Posterior vena cava (tissue), 2 donors: ENCODE results near the gene FHAD1. TPM values are rescaled to one million over a fixed set of nuclear protein-coding genes. Genes with fewer than 3 reads are reported as not detected.
A peak's percentile ranks its signal among the peaks of the same experiment; 100 is the strongest.

ENCODE experiments used
- DNase-seq: peaks from one replicate; pipeline ENCODE4 v3.0.0-alpha.2; 2020; ENCODE audit warnings: low spot score
- intact Hi-C, 2 donors: fragments of 100-400 bp; cut with DNase I; formaldehyde crosslinking; loops; one replicate each; pipeline versions ENCODE4 v1.14.1 to v1.14.2; 2022 to 2023
- total RNA-seq, 2 donors: library from RNA; stranded (reverse); fragmentation: NEBNext Ultra II Directional; extraction: Animal tissue kit (Norgen Biotek cat#: 25700); gene quantifications; one replicate each; pipeline ENCODE4 v1.2.1, GENCODE V29; 2021
- donor health status: DM: yes; HTN: yes; CAD: no.
- donor health status: DM: yes; HTN: yes; CAD: no.

FHAD1 gene
- total RNA-seq, 2 donors from 2014 or later, result 0.43 TPM; not detected in 1

DNA sequence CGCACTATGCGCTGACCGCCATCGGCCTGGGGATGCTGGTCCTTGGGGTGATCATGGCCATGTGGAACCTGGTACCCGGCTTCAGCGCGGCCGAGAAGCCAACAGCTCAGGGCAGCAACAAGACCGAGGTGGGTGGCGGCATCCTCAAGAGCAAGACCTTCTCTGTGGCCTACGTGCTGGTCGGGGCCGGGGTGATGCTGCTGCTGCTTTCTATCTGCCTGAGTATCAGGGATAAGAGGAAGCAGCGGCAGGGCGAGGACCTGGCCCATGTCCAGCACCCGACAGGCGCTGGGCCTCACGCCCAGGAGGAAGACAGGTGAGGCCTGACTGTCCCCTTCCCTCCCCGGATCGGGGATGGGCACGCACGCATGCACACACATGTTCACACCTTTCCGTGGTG, 31.9 kb upstream of the FHAD1 start:
- DNase-seq, result peak; percentile 83
- intact Hi-C loops, result no loop called here

DNA sequence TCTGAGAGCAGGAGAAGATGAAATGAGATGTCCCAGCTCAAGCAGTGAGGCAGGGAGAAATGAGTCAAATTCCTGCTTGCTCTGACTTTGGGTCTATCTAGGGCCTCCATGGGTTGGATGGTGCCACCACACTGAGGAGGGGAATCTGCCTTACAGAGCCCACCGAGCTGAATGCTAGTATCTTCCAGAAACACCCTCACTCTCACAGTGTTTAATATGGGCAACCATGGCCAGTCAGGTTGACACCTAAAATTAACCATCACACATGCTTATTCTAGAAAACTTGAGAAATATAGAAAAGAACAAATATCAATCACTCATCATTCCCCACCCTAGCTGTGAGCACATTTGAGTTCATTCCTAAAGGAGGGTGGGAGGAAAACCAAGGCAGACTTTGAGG, 29.4 kb upstream of the FHAD1 start:
- intact Hi-C loops, result no loop called here

DNA sequence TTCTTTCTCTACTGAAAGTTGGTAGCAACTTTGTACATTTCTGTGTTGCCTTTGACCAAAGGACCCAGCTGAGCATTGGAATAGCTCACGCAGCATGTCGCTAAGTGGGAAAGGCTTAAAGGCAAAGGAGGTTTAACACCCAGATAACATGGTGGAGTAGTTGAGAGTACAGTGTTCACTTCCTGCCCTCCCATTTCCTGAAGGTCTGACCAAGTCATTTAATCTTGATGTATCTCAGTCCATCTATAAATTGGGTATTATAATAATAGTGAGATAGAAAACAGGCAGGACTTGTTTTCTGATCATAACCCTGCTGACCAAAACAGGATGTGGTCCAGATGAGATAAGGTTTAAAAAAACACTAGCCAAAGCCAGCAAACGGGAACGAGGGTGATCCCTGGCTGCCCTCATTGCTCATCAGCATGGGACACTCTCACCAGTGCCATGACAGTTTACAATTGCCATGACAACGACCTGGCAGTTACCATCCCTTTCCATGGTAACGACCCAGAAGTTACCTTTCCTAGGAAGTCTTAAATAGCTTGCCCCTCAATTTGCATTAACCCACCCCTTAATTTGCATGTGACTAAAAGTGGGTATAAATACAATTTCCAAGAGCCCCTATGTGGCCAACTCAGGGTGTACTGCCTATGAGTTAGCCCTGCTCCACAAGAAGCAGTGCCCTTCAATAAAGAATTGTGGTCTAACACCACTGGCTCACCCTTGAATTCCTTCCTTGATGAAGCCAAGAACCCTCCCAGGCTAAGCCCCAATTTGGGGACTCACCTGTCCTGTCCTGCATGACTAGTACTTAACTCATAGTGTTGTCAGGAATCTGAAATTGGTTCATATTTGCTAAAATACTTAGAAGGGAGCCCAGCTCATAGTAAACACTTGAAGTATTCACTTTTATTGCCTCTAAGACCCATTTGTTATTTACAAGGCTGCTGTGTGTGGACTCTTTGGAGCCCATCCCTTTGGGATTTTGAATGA, 28.4 kb upstream of the FHAD1 start:
- intact Hi-C loops, result no loop called here
- DNase-seq, result peak; percentile 80

More for the DNA sequence above, 29.4 kb upstream of the FHAD1 start:
- DNase-seq, result no peak

DNA sequence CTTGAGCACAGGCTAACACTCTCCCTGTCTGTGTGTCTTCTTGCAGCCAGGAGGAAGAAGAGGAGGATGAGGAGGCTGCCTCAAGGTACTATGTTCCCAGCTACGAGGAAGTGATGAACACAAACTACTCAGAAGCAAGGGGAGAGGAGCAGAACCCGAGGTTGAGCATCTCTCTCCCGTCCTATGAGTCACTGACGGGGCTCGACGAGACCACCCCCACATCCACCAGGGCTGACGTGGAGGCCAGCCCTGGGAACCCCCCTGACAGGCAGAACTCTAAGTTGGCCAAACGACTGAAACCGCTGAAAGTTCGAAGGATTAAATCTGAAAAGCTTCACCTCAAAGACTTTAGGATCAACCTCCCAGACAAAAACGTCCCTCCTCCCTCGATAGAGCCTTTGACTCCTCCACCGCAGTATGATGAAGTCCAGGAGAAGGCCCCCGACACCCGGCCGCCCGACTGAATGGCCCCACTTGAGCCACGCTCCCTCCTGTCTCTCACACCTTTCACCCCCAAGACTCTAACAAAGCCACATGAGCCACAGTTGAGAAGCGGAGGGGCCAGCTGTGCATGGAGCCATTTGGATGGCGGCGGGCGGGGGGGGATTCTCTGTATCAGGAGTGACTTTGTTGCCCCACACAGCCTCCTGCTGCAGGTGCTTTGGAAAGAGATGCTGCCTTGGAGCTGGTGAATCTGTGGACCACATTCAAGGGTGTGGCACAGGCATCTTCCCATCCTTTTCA, 27.6 kb upstream of the FHAD1 start:
- intact Hi-C loops, result no loop called here
- DNase-seq, result peak; percentile 64

DNA sequence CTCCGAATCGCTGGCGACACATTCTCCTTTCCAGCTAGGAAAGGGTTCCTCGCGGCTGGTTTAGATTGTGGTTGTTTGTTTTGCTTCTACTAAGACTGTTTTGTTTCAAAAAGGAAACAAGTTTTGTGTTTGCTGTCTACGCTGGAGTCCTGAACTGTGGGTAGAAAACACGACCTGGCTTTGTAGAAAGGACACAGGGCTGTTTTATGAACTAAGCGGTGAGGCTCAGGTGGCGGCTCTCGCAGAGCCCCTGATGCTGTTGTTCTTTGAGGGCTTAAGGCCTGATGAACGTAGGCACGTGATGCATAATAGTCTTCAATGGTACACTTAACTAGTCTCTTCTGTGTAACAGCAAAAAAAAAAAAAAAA, 27.0 kb upstream of the FHAD1 start:
- intact Hi-C loops, result no loop called here
- DNase-seq, result peak; percentile 25

DNA sequence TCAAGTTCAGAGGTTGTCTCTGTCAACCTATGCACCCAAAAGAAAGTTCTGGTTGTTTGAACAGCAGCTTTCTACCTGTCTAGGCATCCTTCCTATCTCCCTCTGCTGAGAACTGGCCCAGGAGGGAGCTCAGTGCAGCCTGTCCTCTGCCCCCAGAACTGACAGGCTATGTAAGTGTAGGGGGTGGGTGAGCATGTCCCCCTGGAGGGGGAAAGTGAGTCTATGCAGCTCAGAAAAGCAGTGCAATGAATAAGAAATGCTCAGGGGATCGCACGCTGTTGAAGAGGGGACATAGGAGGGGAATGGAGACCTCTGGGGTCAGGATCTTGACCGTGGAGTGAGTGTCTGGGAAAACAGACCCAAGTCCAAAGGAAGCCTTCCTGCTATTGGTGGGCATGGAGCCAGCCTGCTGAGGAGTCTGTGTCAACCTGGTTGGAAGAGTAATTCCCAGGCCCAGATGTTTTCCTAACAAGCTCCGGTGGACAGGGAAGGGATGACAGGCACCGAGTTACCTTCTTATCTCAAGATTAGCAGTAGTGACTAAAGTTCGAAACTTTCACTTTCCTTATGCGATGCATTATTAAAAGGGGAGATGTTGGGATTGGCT, 26.1 kb upstream of the FHAD1 start:
- intact Hi-C loops, result loop anchor here in 1 of 2 donors (1.0 kb wide), 1 partner anchor 15 kb away; no protein-coding TSS in a partner anchor
- DNase-seq, result peak; percentile 40

DNA sequence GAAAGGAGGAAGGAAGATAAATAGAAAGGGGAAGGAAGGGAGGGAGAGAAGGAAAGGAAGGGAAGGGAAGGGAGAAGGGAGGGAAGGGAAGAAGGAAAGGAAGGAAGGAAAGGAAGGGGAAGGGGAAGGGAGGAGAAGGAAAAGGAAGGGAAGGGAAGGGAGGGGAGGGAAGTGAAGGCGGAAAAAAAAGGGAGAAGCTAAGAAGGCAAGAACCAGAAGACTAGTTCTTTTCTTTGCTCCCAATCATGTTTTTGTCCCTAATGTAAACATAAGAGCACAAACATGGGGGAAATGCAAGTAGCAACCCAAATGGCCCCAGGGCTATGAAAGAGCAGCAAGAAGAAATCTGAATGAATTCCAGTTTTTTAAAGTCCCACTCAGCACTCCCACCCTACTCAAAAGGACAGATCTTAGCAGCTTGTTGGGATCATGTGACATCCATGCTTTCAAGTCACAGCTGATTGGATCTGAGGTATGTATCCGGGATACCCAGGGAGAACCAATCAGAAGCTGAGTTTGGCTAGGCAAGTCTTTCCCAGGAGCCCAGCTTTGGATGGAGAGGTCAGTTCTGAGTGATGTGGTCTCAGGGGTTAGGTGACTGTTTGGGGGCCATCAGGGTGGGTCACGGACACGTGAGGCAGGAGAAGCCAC, 24.2 kb upstream of the FHAD1 start:
- intact Hi-C loops, result no loop called here
- DNase-seq, result no peak

DNA sequence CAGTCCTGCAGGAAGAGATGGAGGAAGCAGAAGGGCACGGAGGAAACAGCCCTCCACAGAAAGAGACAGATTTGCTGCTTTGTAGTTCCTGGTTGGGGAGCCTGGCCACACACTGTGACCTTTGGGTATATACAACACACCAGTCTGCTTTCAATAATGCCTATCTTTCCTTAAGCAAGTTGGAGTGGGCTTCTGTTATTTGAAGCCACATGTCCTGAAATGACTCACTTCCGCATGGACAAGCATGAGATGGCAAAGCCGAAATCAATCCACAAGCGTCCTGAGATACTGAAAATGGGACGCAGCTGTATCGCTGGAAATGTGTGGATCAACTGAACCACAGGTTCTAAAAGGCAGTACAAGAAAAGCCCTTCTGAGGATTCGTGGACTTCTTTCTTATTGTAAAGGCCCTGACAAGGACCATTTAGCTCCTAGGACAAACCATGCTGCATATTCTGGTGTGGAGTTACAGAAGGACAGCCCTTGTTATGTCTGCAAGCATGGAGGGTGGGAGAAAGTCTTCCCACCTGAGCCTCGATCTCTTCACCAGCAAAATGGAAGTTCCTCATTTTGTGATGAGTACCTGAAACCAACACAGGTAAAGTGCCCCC, 22.7 kb upstream of the FHAD1 start:
- intact Hi-C loops, result no loop called here
- DNase-seq, result peak; percentile 28

DNA sequence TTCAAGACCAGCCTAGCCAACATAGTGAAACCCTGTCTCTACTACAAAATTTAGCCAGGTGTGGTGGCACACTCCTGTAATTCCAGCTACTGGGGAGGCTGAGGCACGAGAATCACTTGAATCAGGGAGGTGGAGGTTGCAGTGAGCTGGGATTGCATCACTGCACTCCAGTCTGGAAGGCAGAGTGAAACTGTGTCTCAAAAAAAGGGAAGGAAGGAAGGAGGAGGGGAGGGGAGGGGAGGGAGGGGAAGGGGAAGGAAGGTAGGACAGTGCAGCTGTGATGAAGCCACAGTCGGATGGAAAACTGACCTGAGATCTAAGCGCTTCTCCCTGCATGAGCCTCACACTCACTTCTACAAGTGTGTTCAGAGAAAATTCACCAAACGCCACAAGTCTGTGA, 22.0 kb upstream of the FHAD1 start:
- peak; percentile 10 for DNase-seq
- intact Hi-C loops, result no loop called here

DNA sequence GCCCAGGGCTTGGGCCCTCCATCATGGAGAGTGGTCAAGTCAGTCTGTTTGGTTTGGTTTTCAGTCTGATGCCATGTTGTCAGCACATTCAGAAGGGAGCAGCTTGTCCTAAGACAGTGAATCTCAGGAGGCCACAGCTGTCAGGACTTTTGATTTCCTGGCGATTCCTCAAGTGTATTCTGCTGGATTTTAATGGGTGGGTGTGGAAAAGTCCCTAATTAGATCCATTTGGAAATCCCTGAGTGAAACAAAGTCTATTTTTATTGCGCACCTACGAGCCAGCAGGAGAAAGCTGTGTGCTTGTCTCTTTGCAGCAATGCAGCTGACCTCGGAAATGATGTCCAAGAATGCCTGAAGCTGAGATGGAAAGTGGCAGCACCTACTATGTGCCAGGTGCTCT, 21.6 kb upstream of the FHAD1 start:
- peak; percentile 29 for DNase-seq
- intact Hi-C loops, result no loop called here

DNA sequence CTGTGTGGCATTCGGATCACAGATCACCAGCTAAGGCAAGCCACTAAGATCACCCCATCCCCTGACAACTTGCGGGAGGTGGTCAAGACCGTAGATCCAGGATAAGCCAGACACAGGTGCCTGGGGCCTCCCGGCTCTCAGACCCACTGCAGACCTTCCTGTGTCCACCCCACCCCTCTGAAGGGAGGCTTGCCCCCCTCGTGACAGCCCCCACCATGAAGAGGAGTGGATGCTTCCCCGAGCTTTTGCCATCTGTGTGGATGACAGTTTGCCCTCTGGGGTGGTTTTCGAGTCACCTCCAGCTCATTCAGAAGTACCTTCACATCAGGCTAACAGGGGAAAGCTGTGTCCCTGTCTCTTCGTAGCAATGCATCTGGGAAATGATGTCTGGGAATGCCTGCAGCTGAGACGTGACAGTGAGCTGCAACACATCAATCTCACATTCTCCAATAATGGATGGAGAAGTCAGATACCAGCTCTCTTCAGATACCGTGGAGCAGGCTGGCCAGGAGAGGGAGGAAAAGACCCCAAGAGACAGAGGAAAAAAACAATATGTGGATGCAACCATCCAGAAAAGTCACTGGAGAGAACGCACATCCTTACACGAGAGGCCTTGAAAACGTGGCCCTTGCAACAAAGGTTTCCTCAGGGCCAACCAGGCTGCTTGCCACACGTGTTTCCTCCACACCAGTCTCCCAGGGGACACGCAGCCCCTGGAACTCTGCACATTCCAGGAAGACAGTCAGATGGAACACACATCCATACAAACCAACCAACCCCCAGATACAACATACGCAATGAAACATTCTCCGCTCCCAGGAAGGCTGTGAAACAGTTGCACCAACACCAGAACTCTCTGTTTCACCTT, 20.4 kb upstream of the FHAD1 start:
- DNase-seq, result peak; percentile 34
- intact Hi-C loops, result no loop called here

DNA sequence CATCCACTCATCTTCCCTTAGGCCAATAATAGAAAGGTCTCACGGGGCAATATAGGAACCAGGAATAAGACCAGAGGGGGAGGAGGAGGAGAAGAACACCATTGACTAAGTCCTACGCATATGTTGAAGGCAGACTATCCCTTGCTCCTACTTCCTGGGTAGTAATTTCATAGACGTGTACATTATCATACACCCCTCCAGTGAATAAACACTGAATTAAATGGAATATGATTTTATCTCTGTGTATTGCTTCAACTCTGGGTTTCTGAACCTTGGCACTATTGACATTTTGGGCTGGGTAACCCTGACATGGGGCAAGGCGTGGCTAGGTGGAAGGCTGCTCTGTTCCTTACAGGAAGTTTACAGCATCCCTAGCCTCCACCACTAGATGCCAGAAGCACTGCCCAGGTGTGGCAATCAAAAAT, 17.3 kb upstream of the FHAD1 start:
- DNase-seq, result no peak
- intact Hi-C loops, result no loop called here

DNA sequence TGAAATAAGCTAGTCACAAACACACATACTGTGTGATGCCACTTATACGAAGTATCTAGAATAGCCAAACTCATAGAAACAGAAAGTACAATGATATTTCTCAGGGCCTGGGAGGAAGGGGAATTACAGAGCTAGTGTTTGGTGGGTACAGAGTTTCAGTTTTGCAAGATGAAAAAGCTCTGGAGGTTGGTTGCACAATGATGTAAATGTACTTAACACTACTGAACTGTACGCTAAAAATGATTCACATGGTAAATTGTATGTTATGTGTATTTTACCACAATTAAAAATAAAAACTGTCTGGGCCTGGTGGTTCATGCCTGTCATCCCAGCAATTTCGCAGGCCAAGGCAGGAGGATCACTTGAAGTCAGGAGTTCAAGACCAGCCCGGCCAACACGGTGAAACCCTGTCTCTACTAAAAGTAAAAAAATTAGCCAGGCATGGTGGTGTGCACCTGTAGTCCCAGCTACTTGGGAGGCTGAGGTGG, 15.3 kb upstream of the FHAD1 start:
- DNase-seq, result no peak
- intact Hi-C loops, result no loop called here

DNA sequence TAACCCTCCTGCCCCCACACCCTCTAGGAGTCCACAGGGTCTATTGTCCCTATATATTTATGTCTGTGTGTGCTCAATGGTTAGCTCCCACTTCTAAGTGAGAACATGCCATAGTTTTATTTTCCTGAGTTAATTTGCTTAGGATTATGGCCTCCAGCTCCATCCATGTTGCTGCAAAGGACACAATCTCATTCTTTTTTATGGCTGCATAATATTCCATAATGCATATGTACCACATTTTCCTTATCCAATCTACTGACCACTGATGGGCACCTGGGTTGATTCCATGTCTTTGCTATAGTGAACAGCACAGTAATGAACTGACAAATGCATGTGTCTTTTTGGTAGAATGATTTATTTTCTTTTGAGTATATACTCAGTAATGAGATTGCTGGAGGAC, 13.3 kb upstream of the FHAD1 start:
- intact Hi-C loops, result no loop called here
- no peak for DNase-seq

DNA sequence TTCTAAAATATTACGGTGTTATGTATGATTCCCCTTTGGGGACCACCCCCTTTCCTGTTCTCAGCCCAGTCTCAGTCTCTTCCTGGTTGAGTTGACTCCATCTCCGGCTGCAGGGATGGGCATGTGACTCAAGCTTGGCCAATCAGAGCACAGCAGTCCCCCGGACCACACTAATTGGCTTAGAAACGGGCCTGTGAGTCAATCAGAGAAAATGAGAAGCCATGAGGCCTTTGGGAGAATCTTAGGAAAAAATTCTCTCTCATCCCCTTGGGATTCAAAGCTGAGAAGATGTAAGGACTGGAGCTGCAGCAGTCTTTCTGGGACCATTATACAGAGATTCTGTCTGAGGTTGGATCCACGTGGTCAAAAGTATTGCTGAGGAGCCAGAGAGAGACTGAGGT, 10.7 kb upstream of the FHAD1 start:
- intact Hi-C loops, result loop anchor here in 1 of 2 donors (1.0 kb wide), 1 partner anchor 15 kb away; no protein-coding TSS in a partner anchor
- no peak for DNase-seq

DNA sequence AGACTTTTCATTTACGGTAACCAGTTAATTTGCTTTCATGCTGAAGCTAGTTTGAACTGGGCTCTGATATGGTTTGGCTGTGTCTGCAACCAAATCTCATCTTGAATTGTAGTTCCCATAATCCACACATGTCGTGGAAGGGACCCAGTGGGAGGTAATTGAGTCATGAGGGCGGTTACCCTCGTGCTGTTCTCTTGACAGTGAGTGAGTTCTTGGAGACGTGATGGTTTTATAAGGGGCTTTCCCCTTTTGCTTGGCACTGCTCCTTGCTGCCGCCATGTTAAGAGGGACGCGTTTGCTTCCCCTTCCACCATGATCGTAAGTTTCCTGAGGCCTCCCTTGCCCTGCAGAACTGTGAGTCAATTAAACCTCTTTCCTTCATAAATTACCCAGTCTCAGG, 10.3 kb upstream of the FHAD1 start:
- no peak for DNase-seq
- intact Hi-C loops, result loop anchor here in 1 of 2 donors (1.0 kb wide), 1 partner anchor 15 kb away; no protein-coding TSS in a partner anchor

DNA sequence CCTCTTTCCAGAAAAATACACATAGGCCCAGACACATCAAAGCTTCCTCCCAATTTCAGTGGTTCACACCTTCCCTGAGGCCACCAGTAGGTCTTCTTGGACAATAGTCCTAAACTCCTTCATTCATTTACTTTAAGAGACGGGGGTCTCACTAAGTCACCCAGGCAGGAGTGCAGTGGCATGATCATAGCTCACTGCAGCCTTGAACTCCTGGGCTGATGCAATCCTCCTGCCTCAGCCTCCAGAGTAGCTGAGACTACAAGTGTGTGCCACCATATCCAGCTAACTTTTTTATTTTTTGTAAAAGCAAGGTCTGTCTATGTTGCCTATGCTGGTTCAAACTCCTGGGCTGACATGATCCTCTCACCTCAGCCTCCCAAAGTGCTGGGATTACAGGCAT, 8.2 kb upstream of the FHAD1 start:
- intact Hi-C loops, result no loop called here
- no peak for DNase-seq

DNA sequence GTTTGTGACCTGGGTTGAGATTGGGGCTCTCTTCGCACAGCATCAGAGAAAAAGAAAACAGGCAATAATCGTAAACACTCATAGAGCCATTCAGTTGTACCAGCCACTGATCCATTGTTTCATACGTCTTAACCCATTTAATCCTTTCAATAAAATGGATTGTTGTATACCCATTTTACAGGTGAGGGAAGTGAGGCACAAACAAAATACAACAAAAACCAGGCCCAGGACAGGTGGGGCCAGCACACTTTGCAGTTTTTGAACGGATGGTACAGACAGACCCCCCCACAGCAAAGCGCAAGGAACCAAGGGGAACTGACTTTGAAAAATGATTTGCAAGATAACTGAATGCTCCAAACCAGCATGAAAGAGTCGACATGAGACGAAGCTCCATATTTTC, 4.3 kb upstream of the FHAD1 start:
- DNase-seq, result no peak
- intact Hi-C loops, result no loop called here
